ENCODE measurements around the gene FOXN1. TPM values are rescaled to one million over a fixed set of nuclear protein-coding genes. Genes with fewer than 3 reads are reported as not detected.

FOXN1 gene
- total and polyA plus RNA-seq, 10 of the 15 experiments (the other 5 are each of a cell fraction or from before 2014, with no cell fraction given) = not detected

GRCh38 chr17:28494445-28495188 lies 11.5 kb upstream of the FOXN1 start (continued):
- TF ChIP-seq KAT2A (conservative IDR thresholded peaks at IDR 0.05; ENCODE audit: control insufficient read depth, low read depth, low read length) = no peak

- CTCF ChIA-PET = interaction anchor here (0.6 to 16.1 kb wide), 10 partner anchors 9 to 226 kb away, joined by 3 to 316 read pairs (median 8); partner anchors contain the start of genes BLTP2 and UNC119
- no peak overlapping the region for H2AFZ ChIP-seq (ENCODE audit: control insufficient read depth, low read depth, low read length)
- no peak overlapping the region for H3K4me3 ChIP-seq
- in situ Hi-C loops (cut with MboI) = loop anchor here (5.0 kb wide), 1 partner anchor 52 kb away; no protein-coding TSS in a partner anchor
- no peaks in the 10 kb centered on the region for H3K79me2 ChIP-seq (ENCODE audit: control insufficient read depth, insufficient read depth, low read length)
- no peaks in the 10 kb centered on the region for H4K20me1 ChIP-seq (ENCODE audit: control insufficient read depth, insufficient read depth)
- SMC1A ChIA-PET (ENCODE audit: uncharacterized antibody, unreplicated experiment) = interaction anchor here (0.9 to 4.0 kb wide), 12 partner anchors 8 to 120 kb away, joined by 3 to 32 read pairs (median 6); partner anchors contain the start of gene FOXN1
- H3K4me1 ChIP-seq (ENCODE audit: control insufficient read depth, insufficient read depth, low read length) = peaks cover 19% of the 10 kb centered on the region
- peaks cover 2% of the 10 kb centered on the region; the same call in 2 of the 3 replicates for H3K9me3 ChIP-seq (replicated peaks; ENCODE audit: control insufficient read depth, insufficient read depth, low read length)
- POLR2A ChIA-PET = interaction anchor here (0.6 to 1.5 kb wide), 5 partner anchors 15 to 80 kb away, joined by 3 to 4 read pairs (median 3); no protein-coding TSS in a partner anchor
- RAD21 ChIA-PET (ENCODE audit: unreplicated experiment) = interaction anchor here (0.5 to 3.7 kb wide), 12 partner anchors 9 to 467 kb away, joined by 3 to 26 read pairs (median 5); partner anchors contain the start of gene UNC119
- no peak overlapping the region for H3K27ac ChIP-seq (ENCODE audit: control insufficient read depth, insufficient read depth)
- no peaks in the 10 kb centered on the region for H3K27me3 ChIP-seq (replicated peaks in 1 of 2; ENCODE audit: control insufficient read depth in 2 of 2, insufficient read depth in 2 of 2, low read length in 1 of 2)
- no TSS peak for BruUV-seq (replicated peaks)
- no peaks in the 10 kb centered on the region for H3K36me3 ChIP-seq (ENCODE audit: control insufficient read depth in 2 of 2, insufficient read depth in 2 of 2, low read length in 1 of 2)
- no peak overlapping the region for H3K4me2 ChIP-seq (ENCODE audit: control insufficient read depth, insufficient read depth)
- intact Hi-C loops (cut with micrococcal nuclease; ENCODE audit: unreplicated experiment) = loop anchor here (2.0 kb wide), 1 partner anchor 107 kb away; no protein-coding TSS in a partner anchor
- DNase-seq (ENCODE audit: low read depth, low spot score) = no peak
- no peak overlapping the region for H3K9ac ChIP-seq (ENCODE audit: control insufficient read depth, insufficient read depth, low read length)
- no peak for ATAC-seq
- WGBS (ENCODE audit: insufficient coverage, insufficient replicate concordance, low lambda C conversion rate, missing lambda C conversion rate) = 71% methylated on average over 8 of the region's 8 CpGs
- no peak for FAIRE-seq
- TF ChIP-seq MXI1 (IDR thresholded peaks at IDR 0.05; ENCODE audit: low read depth, low read length) = no peak
- TF ChIP-seq KDM1A (IDR thresholded peaks at IDR 0.05; ENCODE audit: borderline replicate concordance) = no peak
- TF ChIP-seq BCLAF1 (IDR thresholded peaks at IDR 0.05) = no peak
- TF ChIP-seq SUZ12 (IDR thresholded peaks at IDR 0.05; ENCODE audit: unreplicated experiment) = no peak
- no peak for TF ChIP-seq NFIC (IDR thresholded peaks at IDR 0.05; ENCODE audit: low read depth, low read length)
- no peak for TF ChIP-seq MAX (IDR thresholded peaks at IDR 0.05; ENCODE audit: low read depth, low read length)
- no peak for TF ChIP-seq CHD2 (IDR thresholded peaks at IDR 0.05; ENCODE audit: borderline replicate concordance, low read depth, low read length)
- no peak for TF ChIP-seq NR2F1 (conservative IDR thresholded peaks at IDR 0.05)
- TF ChIP-seq STAT1 (conservative IDR thresholded peaks at IDR 0.05) = no peak
- no peak for TF ChIP-seq ZBTB33 (IDR thresholded peaks at IDR 0.05)
- TF ChIP-seq POLR2AphosphoS5 (IDR thresholded peaks at IDR 0.05; ENCODE audit: low read length) = no peak
- no peak for TF ChIP-seq STAT3 (IDR thresholded peaks at IDR 0.05; ENCODE audit: low read depth, low read length)
- TF ChIP-seq IRF4 (IDR thresholded peaks at IDR 0.05; ENCODE audit: low read depth, low read length) = no peak
- no peak for TF ChIP-seq HCFC1 (IDR thresholded peaks at IDR 0.05; ENCODE audit: low read length)
- TF ChIP-seq PBX3 (IDR thresholded peaks at IDR 0.05; ENCODE audit: insufficient replicate concordance, low read depth, low read length) = no peak
Observed at GRCh38 chr17:28495635-28496034, 10.5 kb upstream of the FOXN1 start.

Data from GM12878 (cell line).